C4-2B (cell line): ENCODE measurements around the gene RAB36.

Experiments
- CTCF ChIP-seq: fragments of 450-650 bp; conservative IDR thresholded peaks from 2 replicates; pipeline ENCODE4 v1.5.1; 2017; ENCODE audit warnings: mild to moderate bottlenecking
- ZFX ChIP-seq: fragments of 450-650 bp; IDR thresholded peaks from 2 replicates; pipeline ENCODE4 v1.6.1; 2017

GRCh38 chr22:23115369-23115768, 29.9 kb upstream of the RAB36 start:
- no peak for TF ChIP-seq CTCF
- TF ChIP-seq ZFX, result no peak
